IMR-90 (cell line): ENCODE measurements around the gene OR51B6. TPM values are rescaled to one million over a fixed set of nuclear protein-coding genes. Genes with fewer than 3 reads are reported as not detected.

ENCODE experiments used
- ATAC-seq: fragments of 200-7000 bp; cut with Tn5 transposase; 2 replicates; pipeline ENCODE4 v1.9.1; 2020; ENCODE audit warnings: low read depth, mild to moderate bottlenecking, moderate library complexity
- BruUV-seq: library from RNA; stranded (reverse); fragments of 400-500 nt; replicated peaks from 2 replicates; lab custom pipeline; 2021; lab: Mats Ljungman, UMichigan
- CTCF ChIA-PET: fragments of 300-600 bp; formaldehyde crosslinking; extraction: SDS; loops from one replicate; lab custom pipeline; 2021; ENCODE audit warnings: antibody characterized with exemption; lab: Yijun Ruan, JAX
- POLR2A ChIA-PET: fragments of 300-600 bp; sonication (Branson Sonifier 250); formaldehyde crosslinking; loops from one replicate; lab custom pipeline; 2022; ENCODE audit warnings: antibody characterized with exemption; ENCODE audit not compliant: unreplicated experiment; lab: Charles Lee
- DNase-seq: peaks from one replicate; pipeline ENCODE4 v3.0.0; 2013
- H2AFZ ChIP-seq: replicated peaks from 2 replicates; pipeline ENCODE3; 2013; ENCODE audit warnings: low read length, mild to moderate bottlenecking; ENCODE audit not compliant: poor library complexity
- H2AK5ac ChIP-seq: 2 replicates; pipeline ENCODE4 v1.6.1; 2013; ENCODE audit warnings: low read depth, low read length, inconsistent platforms
- H2AK9ac ChIP-seq: replicated peaks from 2 replicates; pipeline ENCODE3; 2013; ENCODE audit warnings: mild to moderate bottlenecking, low read depth, low read length, moderate library complexity; ENCODE audit not compliant: poor library complexity
- H2BK120ac ChIP-seq: 2 replicates; pipeline ENCODE4 v1.6.1; 2013; ENCODE audit warnings: low read depth, low read length, inconsistent platforms
- H2BK15ac ChIP-seq: 3 replicates; pipeline ENCODE4 v1.6.1; 2013; ENCODE audit warnings: low read depth, low read length, inconsistent platforms
- H2BK20ac ChIP-seq: 2 replicates; pipeline ENCODE4 v1.6.1; 2013; ENCODE audit warnings: low read depth, mild to moderate bottlenecking, inconsistent platforms, low read length, moderate library complexity
- H2BK5ac ChIP-seq: 2 replicates; pipeline ENCODE4 v1.6.1; 2013; ENCODE audit warnings: mild to moderate bottlenecking, low read depth, low read length, inconsistent platforms; ENCODE audit not compliant: poor library complexity, severe bottlenecking
- H3K14ac ChIP-seq: replicated peaks from 2 replicates; pipeline ENCODE4 v1.6.1; 2013; ENCODE audit warnings: low read depth, low read length, inconsistent platforms
- H3K18ac ChIP-seq: 2 replicates; pipeline ENCODE4 v1.6.1; 2013; ENCODE audit warnings: low read depth, low read length, control low read depth
- H3K23ac ChIP-seq: 2 replicates; pipeline ENCODE4 v1.6.1; 2013; ENCODE audit warnings: low read depth, low read length, inconsistent platforms
- H3K27ac ChIP-seq: 2 replicates; pipeline ENCODE4 v1.5.1; 2013; ENCODE audit warnings: mild to moderate bottlenecking, control low read depth, low read length; ENCODE audit not compliant: insufficient read depth
- H3K27me3 ChIP-seq: 2 replicates; pipeline ENCODE4 v1.6.1; 2013; ENCODE audit warnings: low read length; ENCODE audit not compliant: control insufficient read depth, insufficient read depth
- H3K36me3 ChIP-seq: 2 replicates; pipeline ENCODE4 v1.6.1; 2013; ENCODE audit warnings: low read length, mixed read lengths; ENCODE audit not compliant: control insufficient read depth, insufficient read depth
- H3K4ac ChIP-seq: 2 replicates; pipeline ENCODE4 v1.6.1; 2013; ENCODE audit warnings: low read depth, low read length, inconsistent platforms
- H3K4me1 ChIP-seq: 2 replicates; pipeline ENCODE4 v1.6.1; 2013; ENCODE audit warnings: low read length, mixed read lengths; ENCODE audit not compliant: control insufficient read depth, insufficient read depth
- H3K4me2 ChIP-seq: 2 replicates; pipeline ENCODE4 v1.6.1; 2013; ENCODE audit warnings: low read depth, mild to moderate bottlenecking, control low read depth, low read length, moderate library complexity
- H3K4me3 ChIP-seq: 2 replicates; pipeline ENCODE4 v1.5.1; 2013; ENCODE audit warnings: low read depth, mild to moderate bottlenecking, control low read depth, low read length, moderate library complexity; ENCODE audit not compliant: insufficient read depth
- H3K56ac ChIP-seq: 2 replicates; pipeline ENCODE4 v1.6.1; 2013; ENCODE audit warnings: low read length, inconsistent platforms; ENCODE audit not compliant: insufficient read depth; ENCODE audit errors: extremely low read depth
- H3K79me1 ChIP-seq, 2 experiments: 2 replicates each; pipeline ENCODE4 v1.6.1; 2013; ENCODE audit warnings: low read length in 2 of 2, inconsistent platforms in 1 of 2, low read depth in 1 of 2
- H3K9ac ChIP-seq: 2 replicates; pipeline ENCODE4 v1.6.1; 2013; ENCODE audit warnings: low read depth, low read length, control low read depth
- H3K9me1 ChIP-seq: 2 replicates; pipeline ENCODE4 v1.6.1; 2013; ENCODE audit warnings: low read length, inconsistent platforms; ENCODE audit not compliant: insufficient read depth
- H3K9me3 ChIP-seq: 2 replicates; pipeline ENCODE4 v1.6.1; 2013; ENCODE audit warnings: low read length; ENCODE audit not compliant: control insufficient read depth, insufficient read depth
- H4K20me1 ChIP-seq: 2 replicates; pipeline ENCODE4 v1.6.1; 2013; ENCODE audit warnings: low read length, inconsistent platforms; ENCODE audit not compliant: insufficient read depth
- H4K5ac ChIP-seq: 2 replicates; pipeline ENCODE4 v1.6.1; 2013; ENCODE audit warnings: mild to moderate bottlenecking, low read depth, low read length, control low read depth
- H4K8ac ChIP-seq, 2 experiments: 2 replicates each; pipeline ENCODE4 v1.6.1; 2013; ENCODE audit warnings: low read depth in 2 of 2, low read length in 2 of 2, control low read depth in 1 of 2, inconsistent platforms in 1 of 2
- H4K91ac ChIP-seq: 2 replicates; pipeline ENCODE4 v1.6.1; 2013; ENCODE audit warnings: low read depth, low read length, inconsistent platforms; ENCODE audit not compliant: insufficient read depth
- BHLHE40 ChIP-seq: fragments of 150-350 bp; IDR thresholded peaks from 2 replicates; pipeline ENCODE4 v1.6.1; 2016; ENCODE audit warnings: mild to moderate bottlenecking, low read depth, low read length
- CHD1 ChIP-seq: IDR thresholded peaks from 2 replicates; pipeline ENCODE4 v1.6.1; 2012; ENCODE audit warnings: low read depth, low read length, improper control_type of control experiment
- ELK1 ChIP-seq: fragments of 150-350 bp; IDR thresholded peaks from 2 replicates; pipeline ENCODE4 v1.6.1; 2016; ENCODE audit warnings: low read depth, mild to moderate bottlenecking, low read length, moderate library complexity, borderline replicate concordance
- MAFK ChIP-seq: IDR thresholded peaks from 2 replicates; pipeline ENCODE4 v1.6.1; 2012; ENCODE audit warnings: low read depth, low read length, improper control_type of control experiment
- MAZ ChIP-seq: IDR thresholded peaks from 2 replicates; pipeline ENCODE4 v1.6.1; 2012; ENCODE audit warnings: low read depth, mild to moderate bottlenecking, low read length, improper control_type of control experiment, moderate library complexity, borderline replicate concordance
- NFE2L2 ChIP-seq: fragments of 150-350 bp; IDR thresholded peaks from 2 replicates; pipeline ENCODE4 v1.6.1; 2016; ENCODE audit warnings: low read depth, mild to moderate bottlenecking, low read length
- POLR2A ChIP-seq: IDR thresholded peaks from 2 replicates; pipeline ENCODE4 v1.6.1; 2012; ENCODE audit warnings: mild to moderate bottlenecking, low read depth, low read length
- RAD21 ChIP-seq: IDR thresholded peaks from 2 replicates; pipeline ENCODE4 v1.6.1; 2012; ENCODE audit warnings: low read length, improper control_type of control experiment
- SMC3 ChIP-seq: fragments of 150-350 bp; IDR thresholded peaks from 2 replicates; pipeline ENCODE4 v1.6.1; 2016; ENCODE audit warnings: low read depth, mild to moderate bottlenecking, antibody characterized with exemption, low read length, moderate library complexity
- WGBS, 2 experiments: methylation state at CpG; one replicate each; pipeline versions ENCODE4 v1.1.5 to v1.1.7; 2013; ENCODE audit warnings: missing lambda C conversion rate in 2 of 2; ENCODE audit not compliant: insufficient read length in 1 of 2; ENCODE audit errors: extremely low coverage in 2 of 2; 5-methylcytosine and 5-hydroxymethylcytosine counted together
- dilution Hi-C: fragments of 300-500 bp; cut with HindIII; formaldehyde crosslinking; loops from one replicate; pipeline ENCODE4 v1.14.3; 2018; ENCODE audit warnings: low sequenced_read_pairs; ENCODE audit not compliant: unreplicated experiment
- in situ Hi-C: fragments of 300-500 bp; cut with MboI; formaldehyde crosslinking; loops from 3 replicates; pipeline ENCODE4 v1.14.3; 2019; ENCODE audit warnings: low sequenced_read_pairs, inconsistent platforms, mixed read lengths
- intact Hi-C: fragments of 100-400 bp; cut with micrococcal nuclease; formaldehyde crosslinking; loops from 2 replicates; pipeline ENCODE4 v1.10.0; 2022
- polyA plus RNA-seq, 3 experiments: library from polyadenylated mRNA; depleted of rRNA; stranded (reverse); fragments of >200 nt; gene quantifications; 2 replicates each; pipeline ENCODE4 v1.2.3, GENCODE V29; 2012; ENCODE audit warnings: low replicate concordance in 1 of 3
- total RNA-seq: library from RNA; depleted of rRNA; stranded (reverse); fragments of >200 nt; gene quantifications from 2 replicates; pipeline ENCODE4 v1.2.3, GENCODE V29; 2012

OR51B6 gene
- total and polyA plus RNA-seq, 2 of the 4 experiments (the other 2 are of a cell fraction), result not detected

- intact Hi-C loops, result no loop called here
Observed at GRCh38 chr11:5307256-5308019, 43.9 kb upstream of the OR51B6 start.

More at GRCh38 chr11:5307256-5308019, 43.9 kb upstream of the OR51B6 start:
- ChIA-PET CTCF (no interaction called here), POLR2A (no interaction called here)
- Histone ChIP-seq H3K4me2 (no peak overlapping the region), H2BK120ac (no peak overlapping the region), H3K79me1 (no peaks in the 10 kb centered on the region), H3K36me3 (no peaks in the 10 kb centered on the region), H3K27ac (no peak overlapping the region), H2BK20ac (no peak overlapping the region; the same call in 1 of the 2 replicates), H3K9ac (no peak overlapping the region), H3K4me3 (no peak overlapping the region), H3K9me3 (no peaks in the 10 kb centered on the region), H3K18ac (no peak overlapping the region), H2BK5ac (no peak overlapping the region), H3K23ac (no peak overlapping the region), H4K20me1 (no peaks in the 10 kb centered on the region), H4K8ac (no peak overlapping the region), H2AFZ (no peak overlapping the region), H3K56ac (no peak overlapping the region), H3K4ac (peak overlapping the region; percentile 40; the same call in 1 of the 2 replicates), H3K14ac (no peak overlapping the region), H4K5ac (no peak overlapping the region), H4K91ac (no peak overlapping the region), H2AK9ac (no peak overlapping the region), H2BK15ac (no peak overlapping the region), H2AK5ac (no peak overlapping the region), H3K9me1 (no peaks in the 10 kb centered on the region), H3K27me3 (no peaks in the 10 kb centered on the region), H3K4me1 (peaks cover 2% of the 10 kb centered on the region; the same call in 1 of the 2 replicates)
- TF ChIP-seq RAD21 (no peak), MAZ (no peak), SMC3 (no peak), ELK1 (no peak), POLR2A (no peak), BHLHE40 (no peak), MAFK (no peak), NFE2L2 (no peak), CHD1 (no peak)
- ATAC-seq (no peak), DNase-seq (no peak)
- in situ Hi-C loops, result no loop called here
- WGBS, 2 experiments, result 60% methylated on average over 1 of the region's 2 CpGs; no CpG with 5 or more reads in 1 of the 2 experiments
- dilution Hi-C loops, result no loop called here
- BruUV-seq, result no TSS peak
